ENCODE results near the gene IGSF9B. TPM values are rescaled to one million over a fixed set of nuclear protein-coding genes. Genes with fewer than 3 reads are reported as not detected.

IGSF9B gene
- total RNA-seq, 2 experiments from 2014 or later, result 24.3 to 27.4 TPM

DNA sequence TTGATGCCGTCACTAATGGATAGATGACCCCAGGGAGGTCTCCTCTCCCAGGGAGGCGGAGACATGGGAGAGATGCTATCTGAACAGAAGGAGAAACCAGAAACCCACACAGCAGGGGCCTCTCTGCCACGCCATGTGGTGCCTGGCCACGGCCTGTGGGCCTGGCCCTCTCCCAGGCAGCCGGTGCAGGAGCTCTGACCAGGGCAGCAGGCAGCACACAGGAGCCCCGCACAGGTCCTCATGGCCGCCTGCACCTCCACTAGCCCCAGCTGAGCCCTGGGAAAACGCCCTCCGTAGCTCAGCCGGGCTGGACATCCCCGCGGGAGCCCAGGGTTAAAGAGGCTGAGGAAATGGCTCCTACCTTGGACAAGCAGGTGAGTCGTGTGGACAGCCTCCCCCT lies 19.8 kb downstream of the IGSF9B start:
- Mint-ChIP-seq H3K4me3 (no peak overlapping the region), H3K9me3 (no peaks in the 10 kb centered on the region), H3K4me1 (ENCODE audit: low read depth) (peaks cover 3% of the 10 kb centered on the region), H3K27me3 (no peaks in the 10 kb centered on the region), H3K36me3 (ENCODE audit: low read depth) (peaks cover 60% of the 10 kb centered on the region), H3K27ac (no peak overlapping the region)
- no peak for TF ChIP-seq CTCF (IDR thresholded peaks at IDR 0.05)
- intact Hi-C loops (cut with DNase I, micrococcal nuclease), result no loop called here
- ChIA-PET CTCF (no interaction called here), POLR2A (interaction anchor here (1.0 kb wide), 1 partner anchor 19 kb away, joined by 3 read pairs; no protein-coding TSS in a partner anchor)
- H3K4me1 ChIP-seq (ENCODE audit: insufficient read depth, low read length), result no peaks in the 10 kb centered on the region
- H3K36me3 ChIP-seq (ENCODE audit: insufficient read depth, low read length), result peaks cover 22% of the 10 kb centered on the region
- no peaks in the 10 kb centered on the region for H3K27me3 ChIP-seq (ENCODE audit: control insufficient read depth in 1 of 2, insufficient read depth in 2 of 2, low read length in 2 of 2)
- H3K27ac ChIP-seq (ENCODE audit: low read depth in 1 of 2, low read length in 2 of 2), result no peak overlapping the region
- no peaks in the 10 kb centered on the region for H3K9me3 ChIP-seq (ENCODE audit: control insufficient read depth in 1 of 2, insufficient read depth in 1 of 2, low read length in 2 of 2)
- no peak overlapping the region for H3K4me3 ChIP-seq (ENCODE audit: low read length)
- DNase-seq (no peak), ATAC-seq (ENCODE audit: poor library complexity) (no peak)

GRCh38 chr11:133936592-133936991 lies 20.2 kb downstream of the IGSF9B start:
- CTCF ChIA-PET, result no interaction called here
- no peak for TF ChIP-seq CTCF (IDR thresholded peaks at IDR 0.05)
- ATAC-seq (ENCODE audit: poor library complexity), result no peak
- POLR2A ChIA-PET, result interaction anchor here (1.0 kb wide), 1 partner anchor 19 kb away, joined by 3 read pairs; no protein-coding TSS in a partner anchor
- H3K27me3 ChIP-seq (ENCODE audit: control insufficient read depth in 1 of 2, insufficient read depth in 2 of 2, low read length in 2 of 2), result no peaks in the 10 kb centered on the region
- Mint-ChIP-seq H3K4me3 (no peak overlapping the region), H3K27me3 (no peaks in the 10 kb centered on the region), H3K9me3 (no peaks in the 10 kb centered on the region), H3K36me3 (ENCODE audit: low read depth) (peaks cover 56% of the 10 kb centered on the region), H3K27ac (no peak overlapping the region), H3K4me1 (ENCODE audit: low read depth) (no peaks in the 10 kb centered on the region)
- intact Hi-C loops (cut with DNase I, micrococcal nuclease), result no loop called here
- H3K4me3 ChIP-seq (ENCODE audit: low read length), result no peak overlapping the region
- no peak overlapping the region for H3K27ac ChIP-seq (ENCODE audit: low read depth in 1 of 2, low read length in 2 of 2)
- peaks cover 24% of the 10 kb centered on the region for H3K36me3 ChIP-seq (ENCODE audit: insufficient read depth, low read length)
- no peaks in the 10 kb centered on the region for H3K9me3 ChIP-seq (ENCODE audit: control insufficient read depth in 1 of 2, insufficient read depth in 1 of 2, low read length in 2 of 2)
- H3K4me1 ChIP-seq (ENCODE audit: insufficient read depth, low read length), result no peaks in the 10 kb centered on the region
- DNase-seq, result no peak

GRCh38 chr11:133936136-133936535 lies 20.6 kb downstream of the IGSF9B start:
- Mint-ChIP-seq H3K36me3 (ENCODE audit: low read depth) (peaks cover 53% of the 10 kb centered on the region), H3K4me1 (ENCODE audit: low read depth) (no peaks in the 10 kb centered on the region), H3K27ac (no peak overlapping the region), H3K4me3 (no peak overlapping the region), H3K27me3 (no peaks in the 10 kb centered on the region), H3K9me3 (no peaks in the 10 kb centered on the region)
- ChIA-PET CTCF (no interaction called here), POLR2A (no interaction called here)
- H3K9me3 ChIP-seq (ENCODE audit: control insufficient read depth in 1 of 2, insufficient read depth in 1 of 2, low read length in 2 of 2), result no peaks in the 10 kb centered on the region
- no peak overlapping the region for H3K27ac ChIP-seq (ENCODE audit: low read depth in 1 of 2, low read length in 2 of 2)
- intact Hi-C loops (cut with DNase I, micrococcal nuclease), result no loop called here
- TF ChIP-seq CTCF (IDR thresholded peaks at IDR 0.05), result no peak
- no peak for ATAC-seq (ENCODE audit: poor library complexity)
- no peaks in the 10 kb centered on the region for H3K27me3 ChIP-seq (ENCODE audit: control insufficient read depth in 1 of 2, insufficient read depth in 2 of 2, low read length in 2 of 2)
- no peaks in the 10 kb centered on the region for H3K4me1 ChIP-seq (ENCODE audit: insufficient read depth, low read length)
- DNase-seq, result no peak
- H3K4me3 ChIP-seq (ENCODE audit: low read length), result no peak overlapping the region
- H3K36me3 ChIP-seq (ENCODE audit: insufficient read depth, low read length), result peaks cover 25% of the 10 kb centered on the region
